CD4-positive, alpha-beta T cell treated with Interleukin-12 subunit alpha and Interleukin-12 subunit beta, for 1 hour (primary cell): ENCODE data around the gene CEP104.

Source experiments
- DNase-seq: peaks from one replicate; pipeline ENCODE4 v3.0.0-alpha.2; 2020

The CEP104 gene

GRCh38 chr1:3776231-3776961 lies 80.6 kb downstream of the CEP104 start:
- no peak for DNase-seq

- peak; percentile 57 for DNase-seq
These were observed 81.4 kb downstream of the CEP104 start for GRCh38 chr1:3775490-3776230.

GRCh38 chr1:3774946-3775489 lies 82.0 kb downstream of the CEP104 start:
- DNase-seq = no peak

GRCh38 chr1:3774276-3774945 lies 82.6 kb downstream of the CEP104 start:
- no peak for DNase-seq

- DNase-seq = no peak
These were observed 83.3 kb downstream of the CEP104 start for GRCh38 chr1:3773572-3774275.

- no peak for DNase-seq
These were observed 84.1 kb downstream of the CEP104 start, which contains the start of gene SMIM1 for GRCh38 chr1:3772715-3773571. SMIM1 (plus strand) TSS chr1:3772749; CDS start chr1:3775374, 2,625 bp downstream.

GRCh38 chr1:3772027-3772714 lies 84.8 kb downstream of the CEP104 start:
- DNase-seq = peak; percentile 93

- no peak for DNase-seq
These were observed 85.6 kb downstream of the CEP104 start for GRCh38 chr1:3771108-3772026.

- DNase-seq = no peak
These were observed 86.8 kb downstream of the CEP104 start for GRCh38 chr1:3770047-3770765.

- DNase-seq = no peak
These were observed 88.1 kb downstream of the CEP104 start for GRCh38 chr1:3768811-3769390.

GRCh38 chr1:3767328-3767925 lies 89.6 kb downstream of the CEP104 start:
- no peak for DNase-seq

- DNase-seq = no peak
These were observed 93.5 kb downstream of the CEP104 start for GRCh38 chr1:3763351-3764125.

- no peak for DNase-seq
These were observed 94.2 kb downstream of the CEP104 start for GRCh38 chr1:3762873-3763228.

- DNase-seq = no peak
These were observed 94.7 kb downstream of the CEP104 start for GRCh38 chr1:3762151-3762872.
